HEK293 (cell line): ENCODE results near the gene ITGB2.

ENCODE experiments used
- CTCF ChIA-PET: fragments of 350-600 bp; formaldehyde crosslinking; extraction: SDS; loops from one replicate; lab custom pipeline; 2021; ENCODE audit warnings: antibody characterized with exemption; lab: Yijun Ruan, JAX
- POLR2A ChIA-PET: fragments of 300-600 bp; formaldehyde crosslinking; extraction: SDS; loops from one replicate; lab custom pipeline; 2020; ENCODE audit warnings: antibody characterized with exemption, inconsistent platforms; lab: Yijun Ruan, JAX
- H3K27ac ChIP-seq: fragments of 200-500 bp; sonication (Bioruptor generic); 2 replicates; pipeline ENCODE4 v1.5.1; 2014; ENCODE audit warnings: low read depth, low read length, control low read depth, inconsistent platforms; ENCODE audit errors: extremely low read depth
- H3K36me3 ChIP-seq, 2 experiments: fragments of 200-500 bp in 1 of 2; sonication (Bioruptor generic) in 1 of 2; 1 replicate in 1 of 2; 2 replicates in 1 of 2; pipeline ENCODE4 v1.5.1; 2014 to 2017; ENCODE audit warnings: inconsistent platforms in 2 of 2, low read length in 2 of 2; ENCODE audit not compliant: control insufficient read depth in 2 of 2, insufficient read depth in 1 of 2
- H3K4me1 ChIP-seq: fragments of 200-500 bp; sonication (Bioruptor generic); 2 replicates; pipeline ENCODE4 v1.5.1; 2014; ENCODE audit warnings: mild to moderate bottlenecking, low read length, inconsistent platforms; ENCODE audit not compliant: control insufficient read depth, insufficient read depth
- H3K4me3 ChIP-seq: 2 replicates; pipeline ENCODE4 v1.5.1; 2011; ENCODE audit warnings: low read depth, mild to moderate bottlenecking, control low read depth, low read length, moderate library complexity
- H3K9me3 ChIP-seq: fragments of 200-500 bp; sonication (Bioruptor generic); 2 replicates; pipeline ENCODE4 v1.5.1; 2014; ENCODE audit warnings: low read depth, low read length, inconsistent platforms; ENCODE audit not compliant: control insufficient read depth, insufficient read depth
- ATF2 ChIP-seq: fragments of 450-650 bp; formaldehyde crosslinking; IDR thresholded peaks from 2 replicates; pipeline ENCODE4 v1.5.1; 2016; ENCODE audit warnings: missing biosample characterization, missing genetic modification characterization, low read depth
- BCL11B ChIP-seq: fragments of 450-650 bp; formaldehyde crosslinking; IDR thresholded peaks from 2 replicates; pipeline ENCODE4 v1.5.1; 2016; ENCODE audit warnings: low read depth, missing biosample characterization, missing genetic modification characterization
- EGR2 ChIP-seq: fragments of 450-650 bp; formaldehyde crosslinking; IDR thresholded peaks from 2 replicates; pipeline ENCODE4 v1.5.1; 2016; ENCODE audit warnings: low read depth, missing biosample characterization, missing genetic modification characterization
- GFI1B ChIP-seq: fragments of 450-650 bp; formaldehyde crosslinking; IDR thresholded peaks from 2 replicates; pipeline ENCODE4 v1.5.1; 2016; ENCODE audit warnings: missing biosample characterization, missing genetic modification characterization
- HOXA7 ChIP-seq: sonication (generic); formaldehyde crosslinking; IDR thresholded peaks from 2 replicates; pipeline ENCODE4 v1.8.1; 2022; ENCODE audit warnings: missing genetic modification reagents, borderline replicate concordance
- HOXD13 ChIP-seq: sonication (generic); formaldehyde crosslinking; IDR thresholded peaks from 2 replicates; pipeline ENCODE4 v1.8.0; 2022; ENCODE audit warnings: missing genetic modification reagents, borderline replicate concordance
- TRIM28 ChIP-seq: IDR thresholded peaks from 2 replicates; pipeline ENCODE4 v1.6.1; 2011; ENCODE audit warnings: low read length, control low read depth, borderline replicate concordance
- WT1 ChIP-seq: fragments of 450-650 bp; formaldehyde crosslinking; IDR thresholded peaks from 2 replicates; pipeline ENCODE4 v1.5.1; 2016; ENCODE audit warnings: missing biosample characterization, missing genetic modification characterization
- ZBTB17 ChIP-seq: fragments of 450-650 bp; formaldehyde crosslinking; IDR thresholded peaks from 2 replicates; pipeline ENCODE4 v1.5.1; 2016; ENCODE audit warnings: missing biosample characterization, missing genetic modification characterization
- ZBTB20 ChIP-seq: fragments of 450-650 bp; formaldehyde crosslinking; IDR thresholded peaks from 2 replicates; pipeline ENCODE4 v1.5.1; 2016; ENCODE audit warnings: missing biosample characterization, missing genetic modification characterization
- ZEB2 ChIP-seq: fragments of 450-650 bp; formaldehyde crosslinking; IDR thresholded peaks from 2 replicates; pipeline ENCODE4 v1.5.1; 2016; ENCODE audit warnings: missing biosample characterization, missing genetic modification characterization
- ZNF157 ChIP-seq: fragments of 450-650 bp; formaldehyde crosslinking; IDR thresholded peaks from 2 replicates; pipeline ENCODE4 v1.5.1; 2016; ENCODE audit warnings: missing biosample characterization, missing genetic modification characterization
- ZNF223 ChIP-seq: fragments of 450-650 bp; formaldehyde crosslinking; IDR thresholded peaks from 2 replicates; pipeline ENCODE4 v1.5.1; 2016; ENCODE audit warnings: missing biosample characterization, missing genetic modification characterization
- ZNF324 ChIP-seq: fragments of 450-650 bp; formaldehyde crosslinking; IDR thresholded peaks from 2 replicates; pipeline ENCODE4 v1.5.1; 2016; ENCODE audit warnings: missing biosample characterization, missing genetic modification characterization
- ZNF341 ChIP-seq: fragments of 450-650 bp; formaldehyde crosslinking; IDR thresholded peaks from 2 replicates; pipeline ENCODE4; 2016; ENCODE audit warnings: low read depth, missing biosample characterization, missing genetic modification characterization
- ZNF354C ChIP-seq: fragments of 450-650 bp; formaldehyde crosslinking; IDR thresholded peaks from 2 replicates; pipeline ENCODE4 v1.5.1; 2016; ENCODE audit warnings: missing biosample characterization, missing genetic modification characterization, low read depth, borderline replicate concordance
- ZNF394 ChIP-seq: fragments of 450-650 bp; formaldehyde crosslinking; IDR thresholded peaks from 2 replicates; pipeline ENCODE4 v1.5.1; 2016; ENCODE audit warnings: missing biosample characterization, missing genetic modification characterization, mild to moderate bottlenecking, moderate library complexity, borderline replicate concordance
- ZNF501 ChIP-seq: fragments of 450-650 bp; formaldehyde crosslinking; IDR thresholded peaks from 2 replicates; pipeline ENCODE4 v1.5.1; 2016; ENCODE audit warnings: missing biosample characterization, missing genetic modification characterization
- ZNF624 ChIP-seq: fragments of 450-650 bp; formaldehyde crosslinking; IDR thresholded peaks from 2 replicates; pipeline ENCODE4 v1.5.1; 2017; ENCODE audit warnings: missing biosample characterization, missing genetic modification characterization
- ZNF658 ChIP-seq: fragments of 450-650 bp; formaldehyde crosslinking; IDR thresholded peaks from 2 replicates; pipeline ENCODE4; 2016; ENCODE audit warnings: missing biosample characterization, missing genetic modification characterization
- ZNF660 ChIP-seq: fragments of 450-650 bp; IDR thresholded peaks from 2 replicates; pipeline ENCODE4 v1.5.1; 2018; ENCODE audit warnings: missing biosample characterization, mild to moderate bottlenecking, missing genetic modification characterization
- ZNF701 ChIP-seq: fragments of 450-650 bp; formaldehyde crosslinking; IDR thresholded peaks from 2 replicates; pipeline ENCODE4 v1.5.1; 2016; ENCODE audit warnings: missing biosample characterization, missing genetic modification characterization
- ZNF76 ChIP-seq: fragments of 450-650 bp; formaldehyde crosslinking; IDR thresholded peaks from 2 replicates; pipeline ENCODE4; 2016; ENCODE audit warnings: low read depth, missing biosample characterization, missing genetic modification characterization, borderline replicate concordance
- ZNF785 ChIP-seq: fragments of 450-650 bp; formaldehyde crosslinking; IDR thresholded peaks from 2 replicates; pipeline ENCODE4 v1.5.1; 2016; ENCODE audit warnings: missing biosample characterization, missing genetic modification characterization
- ZNF837 ChIP-seq: fragments of 450-650 bp; formaldehyde crosslinking; IDR thresholded peaks from 2 replicates; pipeline ENCODE4 v1.5.1; 2016; ENCODE audit warnings: missing biosample characterization, missing genetic modification characterization
- ZSCAN30 ChIP-seq: fragments of 450-650 bp; IDR thresholded peaks from 2 replicates; pipeline ENCODE4 v1.5.1; 2018; ENCODE audit warnings: missing biosample characterization, mild to moderate bottlenecking, missing genetic modification characterization, moderate library complexity

The ITGB2 gene

GRCh38 chr21:44962403-44962966 is 41.8 kb upstream of the ITGB2 start:
- POLR2A ChIA-PET: interaction anchor here (1.2 kb wide), 1 partner anchor 13 kb away, joined by 3 read pairs; no protein-coding TSS in a partner anchor
- Histone ChIP-seq H3K4me3 (no peak overlapping the region), H3K27ac (no peak overlapping the region), H3K36me3 (peaks cover 19 to 62% of the 10 kb centered on the region in 2 experiments), H3K4me1 (0 out of 2 replicates have a peak, but pooled peaks cover 3% of the 10 kb centered on the region), H3K9me3 (no peaks in the 10 kb centered on the region)
- CTCF ChIA-PET: interaction anchor here (0.6 to 3.4 kb wide), 5 partner anchors 13 to 958 kb away, joined by 3 to 25 read pairs (median 10); no protein-coding TSS in a partner anchor
- TF ChIP-seq ZNF354C (no peak), ZNF624 (no peak), HOXD13 (CRISPR knock-in tag) (no peak), ZNF157 (tag by site-specific recombination) (no peak), ZNF837 (tag by site-specific recombination) (no peak), ZNF660 (tag by site-specific recombination) (no peak), ZNF658 (tag by site-specific recombination) (no peak), ZNF501 (no peak), ZNF394 (no peak)

- no peak for TF ChIP-seq ZEB2
- no peak for TF ChIP-seq ZBTB20
- no peak for TF ChIP-seq ZNF785 (tag by site-specific recombination)
- no peak for TF ChIP-seq ZNF76 (tag by site-specific recombination)
- TF ChIP-seq EGR2: no peak
- no peak for TF ChIP-seq ATF2
- TF ChIP-seq ZNF324 (tag by site-specific recombination): no peak
- TF ChIP-seq WT1 (tag by site-specific recombination): no peak
- TF ChIP-seq GFI1B: no peak
- no peak for TF ChIP-seq ZNF341
- TF ChIP-seq HOXA7: no peak
- no peak for TF ChIP-seq TRIM28
- TF ChIP-seq ZNF223 (tag by site-specific recombination): no peak
- TF ChIP-seq ZNF701: no peak
- TF ChIP-seq BCL11B (tag by site-specific recombination): no peak
- no peak for TF ChIP-seq ZBTB17 (tag by site-specific recombination)
- no peak for TF ChIP-seq ZSCAN30 (tag by site-specific recombination)
- Histone ChIP-seq H3K4me1 (0 out of 2 replicates have a peak, but pooled peaks cover 2% of the 10 kb centered on the region), H3K27ac (no peak overlapping the region), H3K36me3 (peaks cover 19 to 70% of the 10 kb centered on the region in 2 experiments), H3K4me3 (no peak overlapping the region), H3K9me3 (no peaks in the 10 kb centered on the region)
- ChIA-PET POLR2A (no interaction called here), CTCF (interaction anchor here (0.7 kb wide), 1 partner anchor 160 kb away, joined by 3 read pairs; no protein-coding TSS in a partner anchor)
Observed at GRCh38 chr21:44960141-44961092, 39.7 kb upstream of the ITGB2 start.
